HepG2 (cell line): ENCODE data around the gene SLC11A1. TPM values are rescaled to one million over a fixed set of nuclear protein-coding genes. Genes with fewer than 3 reads are reported as not detected.

Experiments used
- ARID3A ChIP-seq: IDR thresholded peaks from 2 replicates; pipeline ENCODE4 v1.6.1; 2012; ENCODE audit warnings: low read depth, low read length, improper control_type of control experiment
- CHCHD3 ChIP-seq: sonication (generic); formaldehyde crosslinking; IDR thresholded peaks from 2 replicates; pipeline ENCODE4 v1.8.0; 2022; ENCODE audit warnings: mild to moderate bottlenecking, missing genetic modification reagents, moderate library complexity
- GRHL1 ChIP-seq: sonication (generic); formaldehyde crosslinking; conservative IDR thresholded peaks from 2 replicates; pipeline ENCODE4 v1.8.0; 2022; ENCODE audit warnings: missing genetic modification reagents
- MYNN ChIP-seq: sonication (generic); formaldehyde crosslinking; IDR thresholded peaks from 2 replicates; pipeline ENCODE4 v1.4.0; 2020; ENCODE audit warnings: mild to moderate bottlenecking, low read depth, missing genetic modification reagents
- SETDB1 ChIP-seq: sonication (generic); formaldehyde crosslinking; IDR thresholded peaks from 2 replicates; pipeline ENCODE4 v1.5.1; 2020; ENCODE audit warnings: missing genetic modification reagents, mild to moderate bottlenecking, borderline replicate concordance
- SOX5 ChIP-seq: IDR thresholded peaks from 2 replicates; pipeline ENCODE4 v1.6.1; 2016; ENCODE audit warnings: borderline replicate concordance
- SRSF4 ChIP-seq: fragments of 200-400 bp; formaldehyde crosslinking; IDR thresholded peaks from one replicate; pipeline ENCODE4 v1.6.1; 2018; ENCODE audit warnings: mild to moderate bottlenecking, low read depth, low read length, moderate library complexity; ENCODE audit not compliant: poor library complexity, severe bottlenecking
- TBP ChIP-seq: sonication (generic); formaldehyde crosslinking; IDR thresholded peaks from 2 replicates; pipeline ENCODE4 v1.5.0; 2020; ENCODE audit warnings: missing genetic modification reagents
- THAP8 ChIP-seq: sonication (generic); formaldehyde crosslinking; IDR thresholded peaks from 2 replicates; pipeline ENCODE4 v1.5.1; 2020; ENCODE audit warnings: missing genetic modification reagents, mild to moderate bottlenecking, borderline replicate concordance
- TRIM22 ChIP-seq: fragments of 450-650 bp; IDR thresholded peaks from 2 replicates; pipeline ENCODE4 v1.6.1; 2017
- YEATS2 ChIP-seq: sonication (generic); formaldehyde crosslinking; IDR thresholded peaks from 2 replicates; pipeline ENCODE4 v1.4.0; 2020; ENCODE audit warnings: missing genetic modification reagents, borderline replicate concordance
- ZBED4 ChIP-seq: sonication (generic); formaldehyde crosslinking; IDR thresholded peaks from 2 replicates; pipeline ENCODE4 v1.4.0; 2020; ENCODE audit warnings: missing genetic modification reagents, borderline replicate concordance
- ZFP62 ChIP-seq: sonication (generic); formaldehyde crosslinking; IDR thresholded peaks from 2 replicates; pipeline ENCODE4 v1.4.0; 2020; ENCODE audit warnings: missing genetic modification reagents
- ZFP91 ChIP-seq: sonication (generic); formaldehyde crosslinking; IDR thresholded peaks from 2 replicates; pipeline ENCODE4 v1.9.0; 2022; ENCODE audit warnings: missing genetic modification reagents, mild to moderate bottlenecking, borderline replicate concordance
- ZNF205 ChIP-seq: IDR thresholded peaks from 2 replicates; pipeline ENCODE4 v1.6.1; 2018; ENCODE audit warnings: missing biosample characterization, missing genetic modification reagents
- ZNF225 ChIP-seq: sonication (generic); formaldehyde crosslinking; IDR thresholded peaks from 2 replicates; pipeline ENCODE4 v1.4.0; 2020; ENCODE audit warnings: mild to moderate bottlenecking, missing genetic modification reagents
- ZSCAN20 ChIP-seq: sonication (generic); formaldehyde crosslinking; IDR thresholded peaks from 2 replicates; pipeline ENCODE4 v1.4.0; 2020; ENCODE audit warnings: missing genetic modification reagents, mild to moderate bottlenecking, borderline replicate concordance
- polyA plus RNA-seq, 8 experiments: library from polyadenylated mRNA; depleted of rRNA in 3 of 8; stranded (reverse) in 7 of 8; unstranded in 1 of 8; fragments of >200 nt; fragmentation: Illumina TruSeq in 4 of 8; extraction: Trizol in 4 of 8; gene quantifications; 2 replicates each; pipeline versions ENCODE4 v1.2.1 to v1.2.3, GENCODE V29; 2011 to 2016; ENCODE audit warnings: low read depth in 4 of 8, missing spikeins in 1 of 8, mixed read lengths in 1 of 8; ENCODE audit not compliant: insufficient read depth in 1 of 8
- total RNA-seq, 5 experiments: library from RNA; depleted of rRNA; stranded (reverse); fragments of >200 nt; fragmentation: Illumina TruSeq; extraction: Trizol; gene quantifications; 2 replicates each; pipeline ENCODE4 v1.2.3, GENCODE V29; 2016; ENCODE audit warnings: low read depth in 1 of 5

Gene SLC11A1
- total and polyA plus RNA-seq, 2 of the 13 experiments (the other 11 are each of a cell fraction or from before 2014, with no cell fraction given): 0.33 to 2.3 TPM

- TF ChIP-seq TBP (no peak), SRSF4 (no peak), ZFP91 (CRISPR knock-in tag) (peak; percentile 80), ARID3A (no peak), CHCHD3 (no peak), MYNN (0 out of 2 replicates have a peak, but pooled peaks have one; percentile 76), ZSCAN20 (CRISPR knock-in tag) (no peak), SETDB1 (no peak), THAP8 (CRISPR knock-in tag) (no peak), GRHL1 (CRISPR knock-in tag) (no peak), ZBED4 (CRISPR knock-in tag) (0 out of 2 replicates have a peak, but pooled peaks have one; percentile 65), YEATS2 (peak; percentile 74; the same call in 1 of the 2 replicates), ZNF225 (CRISPR knock-in tag) (no peak), SOX5 (CRISPR knock-in tag) (peak; percentile 80), ZNF205 (CRISPR knock-in tag) (no peak), ZFP62 (CRISPR knock-in tag) (no peak), TRIM22 (no peak)
Observed at GRCh38 chr2:218418717-218419458, 36.8 kb downstream of the SLC11A1 start, which contains the start of gene VIL1 (continued).
